ENCODE measurements around the gene MARCHF10.
"Not testable (repeated sequence)": the region's sequence is repeated elsewhere in the genome, so short reads cannot be mapped to it uniquely, and the experiment has no call there.

Gene MARCHF10

DNA sequence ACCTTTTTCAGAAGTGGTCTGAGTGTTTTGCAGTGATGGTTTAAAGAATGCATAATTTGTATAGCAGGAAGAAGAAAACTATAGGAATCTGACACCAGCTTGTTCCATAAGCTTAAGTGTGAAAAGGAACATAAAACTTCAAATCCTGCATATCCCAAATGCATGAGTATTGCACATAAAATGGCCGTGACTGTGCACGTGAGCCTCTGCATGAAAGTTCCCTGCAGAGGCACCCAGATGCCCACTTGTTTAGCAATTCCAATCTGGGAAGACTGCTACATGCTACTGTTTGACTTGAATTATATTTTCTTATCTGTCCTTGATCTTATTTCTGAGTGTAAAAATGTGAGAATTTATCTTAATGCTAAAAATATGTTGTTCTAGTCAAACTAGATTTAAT is 21.5 kb downstream of the MARCHF10 start:
- Histone ChIP-seq H3K9ac (ENCODE audit: low read depth, low read length) (no peak overlapping the region), H3K36me3 (ENCODE audit: insufficient read depth, low read length) (no peaks in the 10 kb centered on the region), H3K4me1 (ENCODE audit: insufficient read depth, low read length) (peaks cover 11% of the 10 kb centered on the region), H3K9me3 (ENCODE audit: control insufficient read depth, insufficient read depth, low read length) (no peaks in the 10 kb centered on the region)

DNA sequence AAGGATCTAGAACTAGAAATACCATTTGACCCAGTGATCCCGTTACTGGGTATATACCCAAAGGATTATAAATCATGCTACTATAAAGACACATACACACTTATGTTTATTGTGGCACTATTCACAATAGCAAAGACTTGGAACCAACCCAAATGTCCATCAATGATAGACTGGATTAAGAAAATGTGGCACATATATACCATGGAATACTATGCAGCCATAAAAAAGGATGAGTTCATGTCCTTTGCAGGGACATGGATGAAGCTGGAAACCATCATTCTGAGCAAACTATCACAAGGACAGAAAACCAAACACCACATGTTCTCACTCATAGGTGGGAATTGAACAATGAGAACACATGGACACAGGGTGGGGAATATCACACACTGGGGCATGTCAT is 22.1 kb downstream of the MARCHF10 start:
- H3K4me1 ChIP-seq (ENCODE audit: insufficient read depth, low read length); H3K9ac ChIP-seq (ENCODE audit: low read depth, low read length); H3K36me3 ChIP-seq (ENCODE audit: insufficient read depth, low read length); H3K9me3 ChIP-seq (ENCODE audit: control insufficient read depth, insufficient read depth, low read length): not testable (repeated sequence)

DNA sequence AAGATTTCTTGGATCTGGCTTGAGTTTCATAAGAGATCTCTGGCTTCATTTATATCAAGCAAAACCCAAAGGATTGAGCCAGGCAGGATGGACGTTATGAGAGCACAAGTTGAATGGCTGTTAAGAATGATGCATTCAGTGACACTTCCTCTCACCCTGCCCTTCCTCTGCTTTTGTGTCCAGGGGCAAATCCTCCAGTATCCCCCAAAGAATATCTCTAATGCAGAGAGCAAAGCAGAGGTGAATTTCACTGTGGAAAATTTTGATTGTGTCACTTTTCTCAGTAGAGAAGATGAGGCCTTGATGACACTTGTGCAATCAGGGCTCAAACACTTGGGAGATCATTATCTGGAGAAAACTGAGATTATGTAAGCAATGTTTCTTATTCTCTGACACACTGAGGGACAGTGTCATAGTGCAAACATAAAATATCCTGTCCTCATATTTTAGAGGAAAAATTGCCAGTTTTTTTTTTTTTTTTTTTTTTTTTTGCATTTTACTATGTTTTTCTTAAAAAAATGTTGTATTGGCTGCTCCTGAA is 25.3 kb downstream of the MARCHF10 start:
- Histone ChIP-seq H3K9me3 (ENCODE audit: control insufficient read depth, insufficient read depth, low read length) (no peaks in the 10 kb centered on the region), H3K36me3 (ENCODE audit: insufficient read depth, low read length) (no peaks in the 10 kb centered on the region), H3K9ac (ENCODE audit: low read depth, low read length) (no peak overlapping the region), H3K4me1 (ENCODE audit: insufficient read depth, low read length) (peaks cover 18% of the 10 kb centered on the region)

DNA sequence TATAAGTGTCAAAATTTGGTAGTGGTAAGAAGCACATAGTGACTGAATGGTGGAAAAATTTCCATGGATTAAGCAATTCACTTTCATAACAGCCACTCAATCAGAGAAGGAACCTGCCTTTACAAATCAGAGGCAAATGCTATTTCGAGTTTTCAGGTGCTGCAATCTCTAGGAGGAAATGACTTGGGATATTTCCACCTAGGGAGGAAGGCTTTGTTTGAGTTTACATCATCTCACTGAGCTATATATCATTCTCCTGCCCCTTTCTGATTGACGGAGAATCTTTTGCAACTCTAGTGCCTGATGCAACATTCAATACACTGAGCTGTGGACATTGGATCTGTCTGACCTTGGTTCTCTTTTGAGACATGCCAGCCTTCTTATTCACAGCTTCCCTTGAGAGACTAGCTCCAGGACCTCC is 26.3 kb downstream of the MARCHF10 start:
- no peaks in the 10 kb centered on the region for H3K9me3 ChIP-seq (ENCODE audit: control insufficient read depth, insufficient read depth, low read length)
- no peak overlapping the region for H3K9ac ChIP-seq (ENCODE audit: low read depth, low read length)
- no peaks in the 10 kb centered on the region for H3K36me3 ChIP-seq (ENCODE audit: insufficient read depth, low read length)
- H3K4me1 ChIP-seq (ENCODE audit: insufficient read depth, low read length), result peaks cover 18% of the 10 kb centered on the region

DNA sequence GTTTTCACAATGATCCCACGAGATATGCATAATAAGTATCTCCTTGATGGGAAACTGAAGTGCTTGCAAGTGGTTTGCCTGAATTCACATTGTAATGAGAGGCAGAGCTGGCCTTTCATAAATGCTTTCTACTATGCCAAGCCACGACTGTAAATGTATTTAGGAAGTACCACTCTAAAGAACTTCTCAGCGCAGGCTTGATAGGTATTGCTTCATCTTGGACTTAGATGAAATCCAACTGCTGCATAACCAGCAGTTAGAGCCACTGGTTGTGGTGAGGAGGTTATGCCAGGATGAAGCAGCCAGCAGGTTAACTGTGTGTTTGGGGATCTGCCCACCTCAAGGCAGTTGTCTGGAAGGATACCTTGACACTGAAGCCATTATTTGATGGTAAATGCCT is 26.8 kb downstream of the MARCHF10 start:
- H3K4me1 ChIP-seq (ENCODE audit: insufficient read depth, low read length), result peaks cover 18% of the 10 kb centered on the region
- H3K9ac ChIP-seq (ENCODE audit: low read depth, low read length), result no peak overlapping the region

DNA sequence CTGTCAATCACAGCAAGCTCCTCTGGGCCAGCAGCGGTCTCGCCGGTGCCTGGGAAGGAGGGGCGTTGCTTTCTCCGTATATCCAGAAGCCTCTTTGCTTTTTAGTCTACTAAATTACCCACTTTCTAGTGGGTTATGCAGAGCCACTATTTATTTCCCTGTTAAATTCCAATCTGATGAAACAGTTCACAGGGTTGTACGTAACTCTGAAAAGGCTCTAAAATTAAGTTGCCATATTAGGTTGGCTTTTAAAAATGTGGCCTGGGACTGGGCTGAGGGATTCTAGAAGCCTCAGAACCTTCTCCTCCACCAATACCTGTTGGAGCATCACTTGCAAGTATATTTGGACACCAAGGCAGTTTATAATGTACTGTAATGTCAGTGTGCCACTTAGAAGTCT is 27.2 kb downstream of the MARCHF10 start:
- H3K9ac ChIP-seq (ENCODE audit: low read depth, low read length), result no peak overlapping the region
- peaks cover 18% of the 10 kb centered on the region for H3K4me1 ChIP-seq (ENCODE audit: insufficient read depth, low read length)
- no peaks in the 10 kb centered on the region for H3K9me3 ChIP-seq (ENCODE audit: control insufficient read depth, insufficient read depth, low read length)
- H3K36me3 ChIP-seq (ENCODE audit: insufficient read depth, low read length), result no peaks in the 10 kb centered on the region

More for the DNA sequence above, 26.8 kb downstream of the MARCHF10 start:
- Histone ChIP-seq H3K36me3 (ENCODE audit: insufficient read depth, low read length) (no peaks in the 10 kb centered on the region), H3K9me3 (ENCODE audit: control insufficient read depth, insufficient read depth, low read length) (no peaks in the 10 kb centered on the region)

DNA sequence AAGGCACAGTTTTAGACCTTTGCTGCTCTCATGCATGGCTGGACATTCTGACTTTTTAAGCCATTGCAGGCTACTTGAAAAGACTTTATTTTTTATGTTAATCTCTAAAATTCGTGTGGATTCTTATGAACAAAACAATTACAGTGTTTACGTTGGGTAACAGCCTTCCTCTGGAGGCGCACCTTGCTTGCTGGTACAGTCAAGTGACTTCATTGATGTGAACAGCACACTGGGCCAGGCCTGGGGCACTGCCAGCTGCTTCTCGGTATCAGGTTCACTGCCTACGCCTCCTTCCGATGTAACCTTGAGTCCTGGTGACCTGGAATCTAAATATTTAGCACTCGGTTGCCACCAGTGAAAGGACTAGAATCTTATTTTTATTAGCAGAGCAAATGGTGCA is 27.8 kb downstream of the MARCHF10 start:
- Histone ChIP-seq H3K9me3 (ENCODE audit: control insufficient read depth, insufficient read depth, low read length) (no peaks in the 10 kb centered on the region), H3K4me1 (ENCODE audit: insufficient read depth, low read length) (peaks cover 18% of the 10 kb centered on the region), H3K9ac (ENCODE audit: low read depth, low read length) (no peak overlapping the region), H3K36me3 (ENCODE audit: insufficient read depth, low read length) (no peaks in the 10 kb centered on the region)

DNA sequence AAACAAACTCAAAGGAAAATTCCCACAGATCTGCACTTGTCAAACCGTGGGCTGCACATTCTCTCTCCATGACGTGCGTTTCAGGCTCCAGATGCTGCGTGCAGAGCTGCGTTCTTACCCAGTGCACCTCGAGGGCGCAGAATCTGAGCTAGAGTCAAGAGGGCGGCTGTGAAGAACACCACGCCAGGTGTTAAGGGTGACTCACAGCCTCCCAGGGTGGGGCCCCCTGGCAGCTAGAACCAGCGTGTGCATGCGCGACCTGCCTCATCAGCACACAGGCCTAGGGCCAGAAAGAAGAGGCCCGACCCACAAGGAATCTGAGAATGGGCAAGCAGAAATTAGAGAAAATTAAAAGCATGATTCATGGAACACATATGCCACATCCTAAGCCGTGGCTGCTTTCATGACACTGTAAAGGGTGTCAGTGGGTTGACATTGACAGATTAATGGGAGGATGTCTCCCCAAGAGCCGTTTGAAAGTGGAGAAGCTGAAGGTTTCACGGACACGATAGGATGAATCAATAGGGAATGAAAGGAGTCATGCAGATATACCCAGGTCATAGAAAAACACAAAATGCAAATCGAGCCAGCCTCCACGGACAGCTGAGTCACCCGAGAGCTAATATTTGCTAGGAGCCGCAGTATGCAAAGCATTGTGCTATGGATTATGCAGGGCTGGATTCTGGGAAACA is 29.0 kb downstream of the MARCHF10 start:
- no peaks in the 10 kb centered on the region for H3K36me3 ChIP-seq (ENCODE audit: insufficient read depth, low read length)
- no peaks in the 10 kb centered on the region for H3K9me3 ChIP-seq (ENCODE audit: control insufficient read depth, insufficient read depth, low read length)
- peaks cover 18% of the 10 kb centered on the region for H3K4me1 ChIP-seq (ENCODE audit: insufficient read depth, low read length)
- H3K9ac ChIP-seq (ENCODE audit: low read depth, low read length), result peak overlapping the region; percentile 3; the same call in 1 of the 2 replicates

DNA sequence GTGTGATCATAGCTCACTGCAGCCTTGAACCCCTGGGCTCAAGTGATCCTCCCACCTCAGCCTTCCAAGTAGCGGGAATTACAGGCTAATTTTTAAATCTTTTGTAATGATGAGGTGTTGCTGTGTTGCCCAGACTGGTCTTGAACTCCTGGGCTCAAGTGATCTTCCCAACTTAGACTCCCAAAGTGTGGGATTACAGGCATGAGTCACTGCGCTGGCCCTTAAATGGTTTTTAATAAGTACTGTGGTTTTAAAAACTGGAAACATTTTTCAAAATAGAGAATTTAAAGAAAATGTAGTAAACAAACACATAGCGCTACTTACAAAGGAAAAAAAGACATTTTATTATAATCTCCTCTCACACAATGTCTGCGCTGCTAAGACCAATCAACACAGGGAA is 32.2 kb downstream of the MARCHF10 start:
- Histone ChIP-seq H3K9me3 (ENCODE audit: control insufficient read depth, insufficient read depth, low read length) (no peaks in the 10 kb centered on the region), H3K4me1 (ENCODE audit: insufficient read depth, low read length) (peaks cover 14% of the 10 kb centered on the region), H3K36me3 (ENCODE audit: insufficient read depth, low read length) (no peaks in the 10 kb centered on the region), H3K9ac (ENCODE audit: low read depth, low read length) (no peak overlapping the region)

DNA sequence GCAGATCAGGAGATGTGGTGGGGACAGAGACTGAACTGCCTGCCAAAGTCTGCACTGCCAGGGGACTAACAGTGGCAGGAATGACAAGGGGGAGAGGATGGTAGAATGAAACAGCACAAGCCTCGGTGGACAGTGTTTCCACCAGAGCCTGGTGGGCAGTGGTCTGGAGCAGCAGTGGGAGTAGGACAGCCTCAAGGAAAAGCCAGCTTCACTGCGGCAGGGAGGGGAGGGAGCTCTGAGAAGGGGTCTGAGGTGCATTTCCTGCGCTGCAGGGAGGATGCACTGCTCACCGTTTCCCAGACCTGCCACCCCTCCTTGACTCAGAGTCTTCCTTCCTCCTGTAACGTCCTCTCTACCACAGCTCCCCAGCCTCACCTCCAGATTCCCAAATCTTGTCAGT is 33.8 kb downstream of the MARCHF10 start:
- Histone ChIP-seq H3K36me3 (ENCODE audit: insufficient read depth, low read length) (no peaks in the 10 kb centered on the region), H3K9ac (ENCODE audit: low read depth, low read length) (no peak overlapping the region), H3K9me3 (ENCODE audit: control insufficient read depth, insufficient read depth, low read length) (no peaks in the 10 kb centered on the region), H3K4me1 (ENCODE audit: insufficient read depth, low read length) (peaks cover 11% of the 10 kb centered on the region)

DNA sequence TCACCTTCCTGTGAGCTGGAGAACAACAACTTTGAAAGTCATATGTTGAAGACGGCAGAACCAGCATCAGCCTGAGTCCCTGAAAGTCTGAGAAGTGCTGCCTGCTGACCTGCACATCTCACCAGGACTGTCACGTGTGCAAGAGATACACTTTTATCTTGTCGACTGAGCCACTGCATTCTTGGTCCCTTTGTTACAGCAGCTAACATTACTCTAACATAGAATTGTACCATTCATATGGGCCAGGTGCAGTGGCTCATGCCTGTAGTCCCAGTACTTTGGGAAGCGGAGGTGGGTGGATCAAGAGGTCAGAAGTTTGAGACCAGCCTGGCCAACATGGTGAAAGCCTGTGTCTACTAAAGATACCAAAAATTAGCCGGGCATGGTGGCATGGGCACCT is 40.1 kb downstream of the MARCHF10 start:
- no peaks in the 10 kb centered on the region for H3K4me1 ChIP-seq (ENCODE audit: insufficient read depth, low read length)
- H3K9ac ChIP-seq (ENCODE audit: low read depth, low read length), result no peak overlapping the region
- no peaks in the 10 kb centered on the region for H3K9me3 ChIP-seq (ENCODE audit: control insufficient read depth, insufficient read depth, low read length)
- no peaks in the 10 kb centered on the region for H3K36me3 ChIP-seq (ENCODE audit: insufficient read depth, low read length)

DNA sequence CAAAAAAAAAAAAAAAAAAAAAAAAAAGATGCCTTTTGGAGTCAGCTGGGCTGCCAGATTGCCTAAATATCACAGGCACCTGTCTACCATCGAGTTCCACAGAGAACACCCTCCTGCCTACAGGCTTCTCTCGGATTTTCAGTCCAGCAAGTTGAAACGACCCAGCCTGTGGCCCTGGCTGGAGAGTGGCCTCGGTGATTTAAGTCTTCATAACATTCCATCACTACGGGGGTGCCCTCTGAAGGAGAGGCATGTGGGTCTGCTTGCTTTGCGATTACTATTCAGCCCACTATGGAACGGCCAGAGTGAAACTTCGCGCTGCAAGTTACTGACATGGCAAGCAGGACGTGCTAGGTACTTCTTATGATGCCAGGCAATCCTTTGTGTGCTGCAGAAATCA is 42.8 kb downstream of the MARCHF10 start:
- Histone ChIP-seq H3K9me3 (ENCODE audit: control insufficient read depth, insufficient read depth, low read length) (no peaks in the 10 kb centered on the region), H3K9ac (ENCODE audit: low read depth, low read length) (no peak overlapping the region), H3K4me1 (ENCODE audit: insufficient read depth, low read length) (peaks cover 17% of the 10 kb centered on the region), H3K36me3 (ENCODE audit: insufficient read depth, low read length) (no peaks in the 10 kb centered on the region)

DNA sequence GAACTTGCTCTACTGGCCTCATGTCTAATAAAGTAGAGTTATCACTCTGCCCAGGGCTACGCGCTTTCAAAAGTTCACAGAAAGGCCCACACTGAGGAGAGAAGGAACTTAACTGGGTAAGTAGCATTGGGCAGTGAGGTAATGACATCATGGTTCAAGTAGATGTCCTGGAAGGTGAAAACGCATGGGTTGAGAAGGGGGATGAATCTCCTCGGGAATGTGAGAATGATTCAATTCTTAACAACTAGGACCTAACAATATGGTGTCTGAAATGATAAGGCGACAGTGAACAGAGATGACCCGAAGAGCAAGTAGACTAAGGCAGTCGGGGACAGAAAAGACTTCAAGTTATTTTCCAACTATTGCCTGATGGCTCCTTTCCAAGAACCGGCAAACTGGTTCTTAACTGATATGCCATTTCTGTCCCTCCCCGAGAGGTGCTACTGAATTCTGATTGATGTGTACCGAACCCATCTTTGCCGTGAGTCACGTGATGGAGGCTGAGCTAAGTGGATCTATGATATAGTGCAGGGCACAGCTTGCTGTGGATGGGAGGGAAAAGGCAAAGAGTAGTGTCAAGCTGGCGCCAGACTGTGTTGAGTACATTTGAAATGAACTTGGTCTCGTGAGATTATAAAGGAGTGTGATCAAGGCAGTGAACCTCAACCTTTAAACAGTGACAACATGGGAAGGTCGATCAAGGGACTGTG is 44.1 kb downstream of the MARCHF10 start:
- Histone ChIP-seq H3K36me3 (ENCODE audit: insufficient read depth, low read length) (no peaks in the 10 kb centered on the region), H3K9ac (ENCODE audit: low read depth, low read length) (no peak overlapping the region), H3K9me3 (ENCODE audit: control insufficient read depth, insufficient read depth, low read length) (no peaks in the 10 kb centered on the region)

DNA sequence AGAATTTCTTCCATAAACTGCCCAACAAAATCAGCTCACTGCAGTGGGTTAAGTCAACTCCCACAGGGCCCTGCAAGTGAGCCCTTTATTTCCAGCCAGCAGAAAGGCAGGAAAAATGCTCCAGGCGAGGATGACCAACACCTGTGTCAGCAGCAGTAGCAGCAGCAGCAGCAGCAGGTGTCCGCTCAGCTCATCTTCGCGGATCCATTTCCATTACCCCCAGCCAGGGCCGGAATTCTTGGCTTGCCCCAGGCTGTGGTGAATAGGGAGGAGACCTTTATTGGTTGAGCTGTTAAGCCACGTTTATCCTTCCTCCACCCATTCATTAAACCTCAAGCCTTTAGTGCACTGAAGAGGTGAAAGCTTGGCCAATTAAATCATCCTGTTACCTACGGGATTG is 46.2 kb downstream of the MARCHF10 start:
- Histone ChIP-seq H3K4me1 (ENCODE audit: insufficient read depth, low read length) (peaks cover 22% of the 10 kb centered on the region), H3K9me3 (ENCODE audit: control insufficient read depth, insufficient read depth, low read length) (no peaks in the 10 kb centered on the region), H3K9ac (ENCODE audit: low read depth, low read length) (no peak overlapping the region), H3K36me3 (ENCODE audit: insufficient read depth, low read length) (no peaks in the 10 kb centered on the region)

More for the DNA sequence above, 44.1 kb downstream of the MARCHF10 start:
- peaks cover 22% of the 10 kb centered on the region for H3K4me1 ChIP-seq (ENCODE audit: insufficient read depth, low read length)

DNA sequence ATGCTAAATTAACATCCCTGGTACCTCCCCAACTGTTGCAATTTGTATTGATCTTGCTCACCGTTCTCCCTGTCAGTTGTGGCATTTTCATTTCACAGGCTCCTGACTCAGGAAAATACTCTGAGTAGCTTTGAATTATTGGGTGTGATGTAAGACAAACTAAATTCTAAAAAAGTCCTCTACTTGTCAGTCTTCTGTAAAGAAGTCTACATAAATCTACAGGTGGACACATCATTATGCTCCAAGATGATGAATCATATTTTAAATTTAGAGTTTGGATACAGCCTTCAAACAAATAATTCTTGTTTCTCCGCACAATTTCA is 47.2 kb downstream of the MARCHF10 start:
- Histone ChIP-seq H3K36me3 (ENCODE audit: insufficient read depth, low read length) (no peaks in the 10 kb centered on the region), H3K9ac (ENCODE audit: low read depth, low read length) (no peak overlapping the region), H3K9me3 (ENCODE audit: control insufficient read depth, insufficient read depth, low read length) (no peaks in the 10 kb centered on the region), H3K4me1 (ENCODE audit: insufficient read depth, low read length) (peaks cover 22% of the 10 kb centered on the region)
